Activated T-cell treated with anti-CD3 and anti-CD28 coated beads, Interleukin-2, amount 50 U/mL, for 72 hours (primary cell): ENCODE data around the gene RRN3. TPM values are rescaled to one million over a fixed set of nuclear protein-coding genes. Genes with fewer than 3 reads are reported as not detected.
A peak's percentile ranks its signal among the peaks of the same experiment; 100 is the strongest.
"Not testable (repeated sequence)": the region's sequence is repeated elsewhere in the genome, so short reads cannot be mapped to it uniquely, and the experiment has no call there.

ENCODE experiments used
- ATAC-seq, 2 donors: fragments of 150-1000 bp; cut with Tn5 transposase; replicated peaks in 1 of 2; 2 replicates each; pipeline ENCODE4 v1.10.0; 2021; ENCODE audit warnings: moderate library complexity in 2 of 2, mild to moderate bottlenecking in 1 of 2
- DNase-seq, 2 donors: peaks; one replicate each; pipeline ENCODE4 v3.0.0; 2021 to 2022; ENCODE audit warnings: mixed read lengths in 1 of 2
- H3K27ac Mint-ChIP-seq: one replicate; pipeline ENCODE4 v1.8.0; 2022; ENCODE audit warnings: mild to moderate bottlenecking, moderate library complexity, mixed read lengths
- H3K27me3 Mint-ChIP-seq: one replicate; pipeline ENCODE4 v1.8.0; 2022; ENCODE audit warnings: low read depth, mixed read lengths
- H3K36me3 Mint-ChIP-seq, 2 donors: one replicate each; pipeline ENCODE4 v1.8.0; 2022; ENCODE audit warnings: mixed read lengths in 2 of 2, mild to moderate bottlenecking in 1 of 2; ENCODE audit not compliant: insufficient read depth in 2 of 2
- H3K4me1 Mint-ChIP-seq: one replicate; pipeline ENCODE4 v1.8.0; 2022; ENCODE audit warnings: low read depth, mixed read lengths
- H3K4me3 Mint-ChIP-seq, 2 donors: one replicate each; pipeline ENCODE4 v1.8.0; 2022; ENCODE audit warnings: mild to moderate bottlenecking in 2 of 2, mixed read lengths in 2 of 2, moderate library complexity in 2 of 2
- H3K9me3 Mint-ChIP-seq, 2 donors: one replicate each; pipeline ENCODE4 v1.8.0; 2022; ENCODE audit warnings: mixed read lengths in 2 of 2
- total RNA-seq, 2 donors: library from RNA; stranded (reverse); gene quantifications; one replicate each; pipeline ENCODE4 v1.2.3, GENCODE V29; 2022

RRN3 gene
- total RNA-seq, 2 donors from 2014 or later = 39.5 to 41.6 TPM

DNA sequence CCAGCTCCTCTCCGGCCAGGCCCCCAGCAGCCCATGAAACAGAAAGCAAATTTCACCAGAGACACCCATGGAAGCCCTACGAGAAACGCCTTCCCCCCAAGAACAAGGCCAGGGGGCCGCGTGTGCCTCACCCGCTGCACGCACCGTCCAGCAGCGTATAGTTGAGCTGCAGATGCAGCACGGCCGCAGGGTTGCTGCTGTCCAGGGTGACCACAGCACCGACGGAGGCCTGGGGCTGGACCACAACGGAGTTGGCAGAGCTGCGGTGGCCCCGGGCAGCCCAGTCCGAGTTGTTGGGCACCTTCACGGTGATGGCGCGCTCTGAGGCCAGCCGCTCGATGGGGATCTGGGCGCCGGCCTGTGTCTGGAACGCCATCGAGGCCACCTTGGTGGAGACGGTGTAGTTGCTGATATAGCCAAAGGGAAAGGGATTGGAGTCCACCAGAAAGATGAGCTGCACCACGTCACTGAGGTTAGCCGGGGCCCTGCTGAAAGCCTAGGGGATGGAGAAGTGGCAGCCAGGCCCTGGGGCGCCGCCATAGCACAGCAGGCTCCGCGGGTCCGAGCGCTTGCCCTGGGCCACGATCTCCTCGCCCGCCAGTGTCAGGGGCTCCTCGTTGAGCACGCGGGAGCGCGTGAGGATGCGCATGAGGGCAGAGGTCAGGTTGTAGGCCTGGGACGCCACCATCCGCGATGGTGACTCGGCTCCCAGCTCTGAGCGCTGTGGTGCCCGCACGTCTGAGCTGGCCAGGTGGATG, 37.0 kb upstream of the RRN3 start:
- not testable (repeated sequence) for H3K4me3 Mint-ChIP-seq, ATAC-seq, DNase-seq, H3K4me1 Mint-ChIP-seq, H3K9me3 Mint-ChIP-seq, H3K27ac Mint-ChIP-seq, H3K36me3 Mint-ChIP-seq, H3K27me3 Mint-ChIP-seq

DNA sequence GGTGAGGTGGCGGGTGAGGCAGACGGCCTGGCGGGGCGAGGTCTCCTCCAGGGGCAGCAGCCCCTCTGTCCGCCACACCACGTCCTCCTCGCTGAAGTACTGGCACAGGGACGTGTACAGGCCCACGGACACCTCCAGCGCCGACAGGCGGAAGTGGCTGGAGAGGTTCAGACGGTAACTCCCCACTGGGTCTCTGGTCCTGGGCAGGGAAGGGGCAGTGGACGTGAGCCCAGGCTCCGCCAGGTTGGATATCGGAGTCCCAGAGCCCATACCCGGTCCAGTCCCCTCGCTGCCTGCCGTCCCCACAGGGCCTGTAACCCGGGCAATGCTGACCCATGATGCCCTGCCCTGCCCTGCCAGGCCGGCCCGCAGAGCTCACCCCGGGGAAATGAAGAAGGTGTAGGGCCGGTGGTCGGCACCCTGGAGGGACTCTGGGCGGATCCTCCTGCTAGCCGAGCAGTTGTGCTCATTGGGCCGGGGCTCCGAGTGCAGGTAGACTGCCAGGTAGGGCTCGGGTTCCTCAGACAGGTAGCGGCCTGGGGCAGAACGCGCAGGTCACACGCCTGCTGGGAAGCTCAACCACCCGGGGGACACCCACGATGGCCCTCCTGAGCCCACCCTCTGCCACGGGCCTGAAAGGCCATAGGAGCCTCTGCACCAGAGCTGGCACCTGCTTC, 36.3 kb upstream of the RRN3 start:
- ATAC-seq, H3K27me3 Mint-ChIP-seq, H3K27ac Mint-ChIP-seq, H3K9me3 Mint-ChIP-seq, H3K4me3 Mint-ChIP-seq, DNase-seq, H3K36me3 Mint-ChIP-seq, H3K4me1 Mint-ChIP-seq: not testable (repeated sequence)

DNA sequence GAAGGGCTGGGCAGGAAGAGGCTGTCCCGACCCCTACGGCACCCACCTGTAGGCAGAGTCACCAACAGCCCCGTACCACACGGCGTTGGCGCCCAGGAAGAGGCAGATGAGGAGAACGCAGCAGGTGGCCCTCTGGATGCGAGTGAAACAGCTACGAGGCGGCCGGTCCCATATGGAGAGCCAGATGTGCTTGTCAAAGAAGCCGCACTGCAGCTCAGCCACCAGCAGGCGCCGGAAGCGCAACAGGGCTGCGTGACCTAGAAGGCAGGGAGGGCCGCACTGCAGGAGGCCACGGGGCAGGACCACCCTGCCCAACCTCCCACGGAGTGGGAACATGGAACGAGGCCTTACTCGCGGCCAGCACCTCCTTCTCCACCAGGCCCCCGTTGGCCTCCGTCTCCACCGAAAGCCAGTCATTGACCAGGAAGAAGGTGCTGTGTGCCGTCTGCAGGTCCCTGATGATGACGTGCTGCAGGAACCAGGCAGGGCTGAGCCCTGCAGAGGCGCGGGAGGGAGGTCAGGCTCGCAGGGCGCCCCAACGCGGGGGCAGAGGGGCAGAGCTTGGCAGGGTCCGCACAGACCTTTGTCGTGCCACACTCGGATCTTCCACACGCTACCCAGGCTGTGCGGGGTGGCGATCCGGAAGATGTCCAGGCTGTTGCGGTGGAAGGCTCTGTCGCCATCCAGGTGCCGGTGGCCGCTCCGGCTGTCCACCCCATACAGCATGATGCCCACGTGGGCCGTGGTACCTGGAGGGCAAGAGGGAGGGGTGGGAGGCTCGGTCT, 33.8 kb upstream of the RRN3 start:
- H3K9me3 Mint-ChIP-seq, H3K4me1 Mint-ChIP-seq, ATAC-seq, H3K4me3 Mint-ChIP-seq, H3K27ac Mint-ChIP-seq, H3K36me3 Mint-ChIP-seq, H3K27me3 Mint-ChIP-seq, DNase-seq: not testable (repeated sequence)

DNA sequence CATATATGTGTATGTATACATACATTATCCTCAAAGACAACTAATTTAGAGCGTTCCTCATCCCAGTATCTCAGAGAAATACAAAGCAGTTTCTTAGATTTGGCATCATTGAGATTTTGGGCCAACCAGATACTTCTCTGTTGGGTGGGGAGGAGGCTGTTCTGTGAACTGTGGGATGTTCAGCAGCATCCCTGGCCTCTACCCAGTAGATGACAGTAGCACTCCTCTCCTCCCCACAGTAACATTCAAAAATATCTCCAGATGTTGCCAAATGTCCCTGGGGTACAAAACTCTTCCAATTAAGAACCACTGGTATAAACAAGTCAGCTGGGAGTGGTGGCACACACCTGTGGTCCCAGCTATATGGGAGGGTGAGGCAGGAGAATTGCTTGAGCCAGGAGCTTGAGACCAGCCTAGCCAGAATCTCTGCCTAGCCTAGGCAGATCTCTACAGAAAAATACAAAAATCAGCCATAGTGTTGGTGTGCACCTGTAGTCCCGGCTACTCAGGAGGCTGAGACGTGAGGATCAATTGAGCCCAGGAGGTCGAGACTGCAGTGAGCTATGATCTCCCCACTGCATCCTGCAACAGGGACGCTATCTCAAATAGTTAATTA, 6.4 kb upstream of the RRN3 start:
- H3K4me1 Mint-ChIP-seq, DNase-seq, H3K4me3 Mint-ChIP-seq, ATAC-seq, H3K27ac Mint-ChIP-seq, H3K36me3 Mint-ChIP-seq, H3K27me3 Mint-ChIP-seq, H3K9me3 Mint-ChIP-seq: not testable (repeated sequence)

DNA sequence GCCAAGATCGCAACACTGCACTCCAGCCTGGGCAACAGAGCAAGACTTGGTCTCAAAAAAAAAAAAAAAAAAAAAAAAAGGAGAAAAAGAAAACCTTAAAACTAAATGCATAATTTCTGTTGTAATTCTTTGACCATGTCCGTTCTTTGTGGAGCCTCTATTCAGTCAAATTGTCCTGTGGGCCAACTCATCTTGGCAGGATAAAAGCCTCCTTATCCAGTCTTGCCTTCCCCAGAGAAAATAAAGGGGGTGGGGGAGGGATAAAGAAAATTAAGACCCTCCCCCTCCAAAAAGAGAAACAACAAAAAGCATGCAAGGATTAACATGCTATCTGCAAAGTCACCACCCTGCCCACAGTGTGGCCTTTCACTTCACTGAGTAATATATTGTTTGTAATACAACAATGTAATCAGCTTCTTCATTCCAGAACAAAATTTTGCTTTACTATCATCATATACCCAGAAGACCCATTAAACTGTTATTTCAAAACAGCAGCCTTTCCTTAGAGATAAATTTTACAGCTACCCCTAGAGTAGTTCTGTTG, 5.4 kb upstream of the RRN3 start:
- DNase-seq, H3K27ac Mint-ChIP-seq, ATAC-seq, H3K4me3 Mint-ChIP-seq, H3K27me3 Mint-ChIP-seq, H3K9me3 Mint-ChIP-seq, H3K4me1 Mint-ChIP-seq, H3K36me3 Mint-ChIP-seq: not testable (repeated sequence)

DNA sequence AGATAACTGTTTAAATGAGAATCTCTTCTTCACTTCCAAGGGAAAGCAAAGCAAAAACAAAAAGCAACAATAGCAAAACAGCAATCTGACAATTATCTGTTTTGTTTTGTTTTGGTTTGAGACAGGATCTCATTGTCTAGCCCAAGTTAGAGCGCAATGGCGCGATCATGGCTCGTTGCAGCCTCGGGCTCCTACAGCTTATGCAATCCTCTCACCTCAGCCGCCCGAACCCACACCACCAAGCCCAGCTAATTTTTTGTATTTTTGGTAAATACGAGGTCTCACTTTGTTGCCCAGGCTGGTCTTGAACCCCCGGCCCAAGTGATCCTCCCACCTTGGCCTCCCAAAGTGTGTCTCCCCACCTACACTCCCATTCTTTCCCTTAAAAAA, 2.5 kb upstream of the RRN3 start:
- not testable (repeated sequence) for DNase-seq, ATAC-seq, H3K27ac Mint-ChIP-seq, H3K9me3 Mint-ChIP-seq, H3K4me3 Mint-ChIP-seq, H3K27me3 Mint-ChIP-seq, H3K36me3 Mint-ChIP-seq
- peaks cover 20% of the 10 kb centered on the region for H3K4me1 Mint-ChIP-seq

DNA sequence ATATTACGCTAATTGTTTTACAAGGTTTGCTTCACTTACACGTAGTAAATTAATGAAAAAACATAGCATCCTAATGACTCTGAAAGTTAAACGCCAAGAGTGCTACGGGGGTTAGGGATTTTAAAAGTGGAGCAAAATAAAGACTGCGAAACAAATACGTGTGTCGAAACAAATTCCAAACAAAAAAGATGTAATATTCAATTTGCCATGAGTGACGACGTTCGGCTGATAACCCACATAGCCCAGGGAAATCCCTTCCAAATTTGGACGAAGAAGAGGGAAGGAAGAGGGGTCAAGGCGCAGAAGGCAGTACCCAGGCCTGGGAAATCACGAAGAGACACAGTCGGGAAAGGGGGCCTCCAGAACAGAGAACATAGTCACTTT, 509 bp downstream of the RRN3 start:
- not testable (repeated sequence) for H3K9me3 Mint-ChIP-seq, DNase-seq, H3K27me3 Mint-ChIP-seq, ATAC-seq
- H3K4me1 Mint-ChIP-seq = peaks cover 26% of the 10 kb centered on the region
- peaks cover 0 to 16% of the 10 kb centered on the region in 2 donors for H3K36me3 Mint-ChIP-seq
- peak overlapping the region; percentile 97 for H3K27ac Mint-ChIP-seq
- peak overlapping the region; percentile 93 to 95 for H3K4me3 Mint-ChIP-seq

DNA sequence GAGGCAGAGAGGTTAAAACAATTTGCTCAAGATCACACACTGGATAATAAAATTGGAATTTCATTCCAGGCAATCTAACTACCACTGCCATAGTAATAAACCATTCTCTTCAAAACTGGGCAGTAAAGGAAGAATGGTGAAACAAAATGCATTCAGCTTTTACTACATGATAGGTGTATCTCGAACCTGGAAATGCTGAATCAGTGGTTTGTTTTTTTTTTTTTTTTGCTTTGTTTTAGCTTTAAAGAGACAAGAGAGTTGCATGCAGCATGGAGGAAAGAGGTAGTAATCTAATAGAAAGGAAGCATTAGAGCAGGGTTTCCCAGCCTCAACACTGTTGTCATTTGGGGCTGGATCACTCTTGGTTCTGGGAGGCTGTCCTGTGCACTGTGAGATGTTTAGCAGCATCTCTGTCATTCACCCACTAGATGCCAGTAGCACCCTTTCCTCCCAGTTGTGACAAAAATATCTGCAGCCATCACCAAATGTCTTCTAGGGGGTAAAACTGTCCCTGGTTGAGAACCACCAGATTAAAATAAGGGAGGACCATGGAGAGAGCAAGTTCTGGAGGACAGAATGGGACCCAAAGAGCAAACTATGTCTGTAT, 3.3 kb downstream of the RRN3 start:
- not testable (repeated sequence) for H3K9me3 Mint-ChIP-seq, ATAC-seq, DNase-seq, H3K27me3 Mint-ChIP-seq, H3K4me3 Mint-ChIP-seq
- peaks cover 0 to 16% of the 10 kb centered on the region in 2 donors for H3K36me3 Mint-ChIP-seq
- peak overlapping the region; percentile 86 for H3K27ac Mint-ChIP-seq
- peaks cover 26% of the 10 kb centered on the region for H3K4me1 Mint-ChIP-seq

DNA sequence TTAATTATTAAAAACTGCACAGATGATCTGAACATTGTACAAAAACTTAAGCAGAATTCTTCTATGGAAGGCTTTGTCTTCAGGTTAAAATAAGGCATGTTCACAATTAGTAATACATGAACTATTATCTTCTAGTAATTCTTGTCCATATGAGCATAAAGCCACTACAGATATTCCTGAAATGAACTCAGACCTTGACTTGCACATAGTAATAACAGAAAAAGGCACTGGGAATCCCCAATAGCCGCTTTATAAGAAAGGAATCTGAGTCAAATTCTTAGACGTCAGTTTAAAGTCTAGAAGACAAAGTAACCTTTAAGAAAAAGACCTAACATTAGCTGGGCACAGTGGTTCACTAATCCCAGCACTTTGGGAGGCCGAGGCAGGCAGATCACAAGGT, 11.3 kb downstream of the RRN3 start:
- DNase-seq, H3K4me1 Mint-ChIP-seq, H3K9me3 Mint-ChIP-seq, H3K27me3 Mint-ChIP-seq: not testable (repeated sequence)
- peak overlapping the region; percentile 93 for H3K27ac Mint-ChIP-seq
- peak; percentile 53 to 79 for ATAC-seq
- peak overlapping the region in 1 of 2 donors; percentile 52 for H3K4me3 Mint-ChIP-seq
- H3K36me3 Mint-ChIP-seq = peaks cover 7 to 33% of the 10 kb centered on the region in 2 donors

DNA sequence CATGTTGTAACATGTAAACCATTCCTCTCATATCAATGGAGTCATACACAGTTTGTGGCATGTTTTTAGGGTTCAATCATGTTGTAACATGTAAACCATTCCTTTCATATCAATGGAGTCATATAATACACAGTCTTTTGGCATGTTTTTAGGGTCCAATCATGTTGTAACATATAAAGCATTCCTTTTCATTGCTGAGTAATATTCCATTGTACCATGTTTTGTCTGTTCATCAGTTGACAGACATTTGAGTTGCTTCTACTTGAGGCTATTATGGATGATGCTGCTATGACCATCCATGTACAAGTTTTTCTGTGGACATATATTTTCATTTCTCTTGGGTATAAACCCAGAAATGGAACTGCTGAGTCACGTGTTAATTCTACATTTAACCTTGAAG, 13.2 kb downstream of the RRN3 start:
- H3K4me1 Mint-ChIP-seq, DNase-seq, H3K27ac Mint-ChIP-seq, ATAC-seq, H3K27me3 Mint-ChIP-seq, H3K9me3 Mint-ChIP-seq, H3K4me3 Mint-ChIP-seq: not testable (repeated sequence)
- H3K36me3 Mint-ChIP-seq = peaks cover 9 to 40% of the 10 kb centered on the region in 2 donors

DNA sequence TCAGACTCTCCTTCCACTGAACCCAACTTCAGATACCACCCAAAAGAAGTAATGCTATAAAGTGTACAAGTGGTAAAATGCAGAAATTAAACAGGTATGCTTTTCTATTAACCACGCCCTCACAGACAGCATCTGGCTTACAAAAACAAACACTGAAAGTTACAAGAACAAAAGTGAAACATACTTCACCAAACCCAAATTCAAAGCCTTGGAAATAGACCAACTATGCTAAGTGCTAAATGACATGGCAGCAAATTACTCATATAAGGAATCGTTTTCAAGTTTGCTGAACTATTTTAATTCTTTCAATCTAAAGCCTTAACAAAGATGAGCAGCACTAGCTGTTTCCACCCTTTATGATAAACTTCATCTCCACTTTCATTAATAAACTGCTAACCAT, 17.9 kb downstream of the RRN3 start:
- peaks cover 7 to 45% of the 10 kb centered on the region in 2 donors for H3K36me3 Mint-ChIP-seq
- not testable (repeated sequence) for H3K4me1 Mint-ChIP-seq, H3K9me3 Mint-ChIP-seq, DNase-seq, H3K27me3 Mint-ChIP-seq
- ATAC-seq = peak; percentile 68 to 83
- H3K27ac Mint-ChIP-seq = peak overlapping the region; percentile 93
- peak overlapping the region in 1 of 2 donors; percentile 41 for H3K4me3 Mint-ChIP-seq

DNA sequence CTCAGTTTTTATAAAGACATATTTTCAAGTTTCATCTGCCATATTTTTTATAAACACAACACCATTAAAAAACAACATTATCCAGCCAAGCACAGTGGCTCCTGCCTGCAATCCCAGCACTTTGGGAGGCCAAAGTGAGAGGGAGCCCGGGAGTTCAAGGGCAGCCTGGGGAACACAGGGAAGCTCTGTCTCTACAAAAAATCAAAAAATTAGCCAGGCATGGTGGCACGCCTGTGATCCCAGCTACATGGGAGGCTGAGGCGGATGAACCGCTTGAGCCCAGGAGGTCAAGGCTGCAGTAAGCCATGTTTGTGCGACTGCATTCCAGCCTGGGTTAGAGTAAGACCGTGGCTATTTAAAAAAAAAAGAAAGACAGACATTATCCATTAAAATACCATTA, 21.0 kb downstream of the RRN3 start:
- H3K27ac Mint-ChIP-seq = no peak overlapping the region
- no peak overlapping the region for H3K4me3 Mint-ChIP-seq
- H3K36me3 Mint-ChIP-seq = peaks cover 6 to 39% of the 10 kb centered on the region in 2 donors
- no peaks in the 10 kb centered on the region for H3K27me3 Mint-ChIP-seq
- ATAC-seq (no peak), DNase-seq (no peak)
- peaks cover 8% of the 10 kb centered on the region for H3K4me1 Mint-ChIP-seq
- no peaks in the 10 kb centered on the region for H3K9me3 Mint-ChIP-seq
